Panc1 (cell line): Measurements from ENCODE around the gene TSHZ1. TPM values are rescaled to one million over a fixed set of nuclear protein-coding genes. Genes with fewer than 3 reads are reported as not detected.

Experiments
- ATAC-seq: fragments of 200-7000 bp; cut with Tn5 transposase; 2 replicates; pipeline ENCODE4 v1.9.1; 2020; ENCODE audit warnings: mild to moderate bottlenecking, moderate library complexity
- BruUV-seq: library from RNA; stranded (reverse); fragments of 400-500 nt; replicated peaks from 2 replicates; lab custom pipeline; 2021; lab: Mats Ljungman, UMichigan
- CTCF ChIA-PET: fragments of 300-600 bp; sonication (Branson Sonifier 250); formaldehyde crosslinking; loops from one replicate; lab custom pipeline; 2022; ENCODE audit warnings: antibody characterized with exemption; lab: Charles Lee
- POLR2A ChIA-PET: fragments of 300-600 bp; sonication (Branson Sonifier 250); formaldehyde crosslinking; loops from one replicate; lab custom pipeline; 2022; ENCODE audit warnings: antibody characterized with exemption; lab: Charles Lee
- DNase-seq: peaks from one replicate; pipeline ENCODE4 v3.0.0-alpha.2; 2010; ENCODE audit warnings: low read depth, low spot score
- H3K27ac ChIP-seq: 2 replicates; pipeline ENCODE4 v1.5.1; 2011; ENCODE audit warnings: mild to moderate bottlenecking, low read length, inconsistent platforms
- H3K27me3 ChIP-seq: fragments of 200-500 bp; sonication (Bioruptor generic); 2 replicates; pipeline ENCODE4 v1.6.0; 2014; ENCODE audit warnings: low read length, inconsistent platforms; ENCODE audit not compliant: control insufficient read depth, insufficient read depth
- H3K36me3 ChIP-seq: fragments of 200-500 bp; sonication (Bioruptor generic); 2 replicates; pipeline ENCODE4 v1.5.1; 2014; ENCODE audit warnings: inconsistent platforms, mild to moderate bottlenecking, low read length, moderate library complexity; ENCODE audit not compliant: control insufficient read depth, insufficient read depth
- H3K4me1 ChIP-seq: 2 replicates; pipeline ENCODE4 v1.5.1; 2011; ENCODE audit warnings: inconsistent platforms, mild to moderate bottlenecking, low read length, moderate library complexity; ENCODE audit not compliant: control insufficient read depth, insufficient read depth
- H3K4me3 ChIP-seq, 2 experiments: 2 replicates each; pipeline ENCODE4 v1.5.1; 2011 to 2012; ENCODE audit warnings: low read depth in 2 of 2, low read length in 2 of 2, mild to moderate bottlenecking in 2 of 2, inconsistent platforms in 1 of 2, moderate library complexity in 1 of 2
- H3K9me3 ChIP-seq: fragments of 200-500 bp; sonication (Bioruptor generic); 2 replicates; pipeline ENCODE4 v1.5.1; 2014; ENCODE audit warnings: low read depth, mild to moderate bottlenecking, inconsistent platforms, low read length, moderate library complexity; ENCODE audit not compliant: control insufficient read depth, insufficient read depth
- POLR2AphosphoS5 ChIP-seq: IDR thresholded peaks from 2 replicates; pipeline ENCODE4 v1.6.1; 2012; ENCODE audit warnings: mild to moderate bottlenecking, low read depth, low read length, moderate library complexity
- SIN3A ChIP-seq: IDR thresholded peaks from 2 replicates; pipeline ENCODE4 v1.6.1; 2012; ENCODE audit warnings: low read depth, mild to moderate bottlenecking, low read length, moderate library complexity, borderline replicate concordance; ENCODE audit not compliant: insufficient read depth
- TCF7L2 ChIP-seq: IDR thresholded peaks from 2 replicates; pipeline ENCODE4 v1.6.1; 2011; ENCODE audit warnings: mild to moderate bottlenecking, low read depth, low read length, inconsistent platforms
- in situ Hi-C: cut with HindIII; loops from 2 replicates; pipeline ENCODE4 v1.10.0; 2016; ENCODE audit warnings: low sequenced_read_pairs, low pct_unique_long_range_greater_than_20kb
- intact Hi-C: fragments of 100-400 bp; cut with micrococcal nuclease; formaldehyde crosslinking; loops from one replicate; pipeline ENCODE4 v1.10.0; 2022; ENCODE audit not compliant: unreplicated experiment
- total RNA-seq: library from RNA; stranded (reverse); gene quantifications from one replicate; pipeline ENCODE4 v1.2.1, GENCODE V29; 2021; ENCODE audit not compliant: unreplicated experiment
- TF ChIP-seq, protein P1 (sequence below), 2 experiments: IDR thresholded peaks; 2 replicates each; pipeline ENCODE4 v1.6.1; 2011 to 2012; ENCODE audit warnings: low read depth in 2 of 2, control low read depth in 1 of 2, low read length in 1 of 2, mild to moderate bottlenecking in 1 of 2, moderate library complexity in 1 of 2; ENCODE audit not compliant: insufficient read depth in 1 of 2
- TF ChIP-seq, protein P2 (sequence below): fragments of 450-650 bp; IDR thresholded peaks from 2 replicates; pipeline ENCODE4 v1.5.1; 2017; ENCODE audit warnings: mild to moderate bottlenecking

Gene TSHZ1
- total RNA-seq, 1 experiment from 2014 or later = 10.0 TPM

DNA sequence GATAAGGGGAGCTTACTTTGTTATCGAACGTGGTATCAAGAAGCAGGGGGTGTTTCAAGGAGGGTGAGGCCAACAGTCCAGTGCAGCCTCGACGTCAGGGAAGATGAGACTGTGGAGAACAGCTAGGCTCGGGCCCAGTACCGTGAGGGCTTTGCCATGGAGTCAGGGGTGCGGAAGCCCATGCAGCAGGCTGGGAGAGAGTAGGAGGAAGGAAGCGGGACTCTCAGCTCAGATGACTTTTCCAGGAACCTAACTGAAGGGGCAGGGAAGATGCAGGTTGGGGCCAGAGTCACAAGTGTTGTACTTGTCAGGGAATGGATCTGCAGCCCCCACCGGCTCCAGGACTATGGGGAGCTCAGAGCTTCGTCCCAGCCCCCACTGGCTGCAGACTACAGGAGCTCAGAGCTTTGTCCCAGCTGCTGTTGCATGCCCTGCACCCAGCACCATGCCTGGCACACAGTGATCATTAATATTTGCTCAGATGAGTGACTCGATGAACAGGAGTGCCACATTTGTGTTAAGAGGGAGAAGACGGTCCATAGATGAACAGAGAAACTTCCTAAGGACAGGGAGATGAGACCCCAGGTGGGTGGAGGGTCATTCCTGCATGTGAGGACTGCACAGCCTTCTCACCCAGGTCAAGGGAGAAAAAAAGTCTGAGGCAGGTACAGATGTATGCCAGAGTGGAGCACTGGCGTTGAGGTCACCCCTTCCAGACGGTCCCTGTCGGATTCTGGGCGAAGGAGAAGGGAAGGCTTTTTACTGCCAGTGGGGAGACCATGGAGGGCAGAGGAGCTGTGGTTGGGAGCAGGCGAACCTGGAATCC is 38.1 kb upstream of the TSHZ1 start:
- ChIA-PET POLR2A (no interaction called here), CTCF (no interaction called here)
- Histone ChIP-seq H3K4me3 (no peak overlapping the region), H3K36me3 (no peaks in the 10 kb centered on the region), H3K9me3 (no peaks in the 10 kb centered on the region), H3K4me1 (no peaks in the 10 kb centered on the region), H3K27ac (no peak overlapping the region), H3K27me3 (no peaks in the 10 kb centered on the region)
- DNase-seq (no peak), ATAC-seq (peak; percentile 12; the same call in 1 of the 2 replicates)
- in situ Hi-C loops = no loop called here
- no peak for TF ChIP-seq TCF7L2
- TF ChIP-seq POLR2AphosphoS5 = no peak
- TF ChIP-seq, protein P1, sequence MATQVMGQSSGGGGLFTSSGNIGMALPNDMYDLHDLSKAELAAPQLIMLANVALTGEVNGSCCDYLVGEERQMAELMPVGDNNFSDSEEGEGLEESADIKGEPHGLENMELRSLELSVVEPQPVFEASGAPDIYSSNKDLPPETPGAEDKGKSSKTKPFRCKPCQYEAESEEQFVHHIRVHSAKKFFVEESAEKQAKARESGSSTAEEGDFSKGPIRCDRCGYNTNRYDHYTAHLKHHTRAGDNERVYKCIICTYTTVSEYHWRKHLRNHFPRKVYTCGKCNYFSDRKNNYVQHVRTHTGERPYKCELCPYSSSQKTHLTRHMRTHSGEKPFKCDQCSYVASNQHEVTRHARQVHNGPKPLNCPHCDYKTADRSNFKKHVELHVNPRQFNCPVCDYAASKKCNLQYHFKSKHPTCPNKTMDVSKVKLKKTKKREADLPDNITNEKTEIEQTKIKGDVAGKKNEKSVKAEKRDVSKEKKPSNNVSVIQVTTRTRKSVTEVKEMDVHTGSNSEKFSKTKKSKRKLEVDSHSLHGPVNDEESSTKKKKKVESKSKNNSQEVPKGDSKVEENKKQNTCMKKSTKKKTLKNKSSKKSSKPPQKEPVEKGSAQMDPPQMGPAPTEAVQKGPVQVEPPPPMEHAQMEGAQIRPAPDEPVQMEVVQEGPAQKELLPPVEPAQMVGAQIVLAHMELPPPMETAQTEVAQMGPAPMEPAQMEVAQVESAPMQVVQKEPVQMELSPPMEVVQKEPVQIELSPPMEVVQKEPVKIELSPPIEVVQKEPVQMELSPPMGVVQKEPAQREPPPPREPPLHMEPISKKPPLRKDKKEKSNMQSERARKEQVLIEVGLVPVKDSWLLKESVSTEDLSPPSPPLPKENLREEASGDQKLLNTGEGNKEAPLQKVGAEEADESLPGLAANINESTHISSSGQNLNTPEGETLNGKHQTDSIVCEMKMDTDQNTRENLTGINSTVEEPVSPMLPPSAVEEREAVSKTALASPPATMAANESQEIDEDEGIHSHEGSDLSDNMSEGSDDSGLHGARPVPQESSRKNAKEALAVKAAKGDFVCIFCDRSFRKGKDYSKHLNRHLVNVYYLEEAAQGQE (IDR thresholded peaks at IDR 0.05; ENCODE audit: insufficient read depth in 1 of 2, low read depth in 2 of 2, low read length in 1 of 2) = no peak
- TF ChIP-seq SIN3A = no peak
- TF ChIP-seq, protein P2, sequence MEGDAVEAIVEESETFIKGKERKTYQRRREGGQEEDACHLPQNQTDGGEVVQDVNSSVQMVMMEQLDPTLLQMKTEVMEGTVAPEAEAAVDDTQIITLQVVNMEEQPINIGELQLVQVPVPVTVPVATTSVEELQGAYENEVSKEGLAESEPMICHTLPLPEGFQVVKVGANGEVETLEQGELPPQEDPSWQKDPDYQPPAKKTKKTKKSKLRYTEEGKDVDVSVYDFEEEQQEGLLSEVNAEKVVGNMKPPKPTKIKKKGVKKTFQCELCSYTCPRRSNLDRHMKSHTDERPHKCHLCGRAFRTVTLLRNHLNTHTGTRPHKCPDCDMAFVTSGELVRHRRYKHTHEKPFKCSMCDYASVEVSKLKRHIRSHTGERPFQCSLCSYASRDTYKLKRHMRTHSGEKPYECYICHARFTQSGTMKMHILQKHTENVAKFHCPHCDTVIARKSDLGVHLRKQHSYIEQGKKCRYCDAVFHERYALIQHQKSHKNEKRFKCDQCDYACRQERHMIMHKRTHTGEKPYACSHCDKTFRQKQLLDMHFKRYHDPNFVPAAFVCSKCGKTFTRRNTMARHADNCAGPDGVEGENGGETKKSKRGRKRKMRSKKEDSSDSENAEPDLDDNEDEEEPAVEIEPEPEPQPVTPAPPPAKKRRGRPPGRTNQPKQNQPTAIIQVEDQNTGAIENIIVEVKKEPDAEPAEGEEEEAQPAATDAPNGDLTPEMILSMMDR = no peak
- no TSS peak for BruUV-seq
- intact Hi-C loops = no loop called here

DNA sequence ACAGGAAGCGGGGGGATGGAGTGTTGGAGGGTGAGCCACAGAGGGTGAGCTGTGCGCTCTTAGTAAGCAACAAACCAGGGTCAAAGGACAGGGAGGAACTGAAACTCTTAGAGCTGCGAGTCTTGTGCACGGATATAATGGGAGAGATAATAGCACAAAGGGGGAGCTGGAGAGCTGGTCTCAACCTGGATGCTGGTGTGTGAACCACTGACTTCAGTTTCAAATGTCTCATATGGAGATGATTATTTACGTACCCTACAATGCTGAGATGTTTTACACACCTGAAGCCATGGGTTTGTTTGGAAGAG is 37.5 kb upstream of the TSHZ1 start:
- no peak for DNase-seq
- H3K36me3 ChIP-seq = no peaks in the 10 kb centered on the region
- no TSS peak for BruUV-seq
- H3K4me1 ChIP-seq = no peaks in the 10 kb centered on the region
- H3K9me3 ChIP-seq = no peaks in the 10 kb centered on the region
- POLR2A ChIA-PET = no interaction called here
- CTCF ChIA-PET = no interaction called here
- TF ChIP-seq SIN3A (no peak), POLR2AphosphoS5 (no peak), TCF7L2 (no peak)
- TF ChIP-seq, protein P2 = no peak
- TF ChIP-seq, protein P1 (IDR thresholded peaks at IDR 0.05; ENCODE audit: insufficient read depth in 1 of 2, low read depth in 2 of 2, low read length in 1 of 2) = no peak
- in situ Hi-C loops = no loop called here
- peak; percentile 68 for ATAC-seq
- no peaks in the 10 kb centered on the region for H3K27me3 ChIP-seq
- intact Hi-C loops = no loop called here
- no peak overlapping the region for H3K27ac ChIP-seq
- no peak overlapping the region for H3K4me3 ChIP-seq
